ENCODE data around the gene PDE10A.

DNA sequence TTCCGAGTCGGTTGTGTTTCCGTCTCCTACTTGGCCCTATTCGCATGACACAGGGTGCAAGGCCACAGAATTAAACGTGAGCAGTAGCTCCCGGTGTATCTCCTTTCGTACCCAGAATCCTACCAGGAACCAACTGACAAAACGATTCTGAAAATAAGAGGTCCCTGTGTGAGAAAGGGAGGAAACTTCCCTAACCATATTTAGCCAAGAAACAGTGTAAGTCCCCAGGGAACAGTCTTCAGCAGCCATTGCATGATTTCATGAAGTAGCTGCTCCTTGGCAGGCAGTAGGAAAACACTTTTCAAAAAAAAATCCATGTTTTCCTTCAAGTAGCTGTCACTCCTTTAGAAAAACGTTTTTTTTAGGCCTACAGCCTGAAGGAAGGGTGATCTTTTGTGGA lies 46.9 kb downstream of the PDE10A start:
- TF ChIP-seq, protein P1, sequence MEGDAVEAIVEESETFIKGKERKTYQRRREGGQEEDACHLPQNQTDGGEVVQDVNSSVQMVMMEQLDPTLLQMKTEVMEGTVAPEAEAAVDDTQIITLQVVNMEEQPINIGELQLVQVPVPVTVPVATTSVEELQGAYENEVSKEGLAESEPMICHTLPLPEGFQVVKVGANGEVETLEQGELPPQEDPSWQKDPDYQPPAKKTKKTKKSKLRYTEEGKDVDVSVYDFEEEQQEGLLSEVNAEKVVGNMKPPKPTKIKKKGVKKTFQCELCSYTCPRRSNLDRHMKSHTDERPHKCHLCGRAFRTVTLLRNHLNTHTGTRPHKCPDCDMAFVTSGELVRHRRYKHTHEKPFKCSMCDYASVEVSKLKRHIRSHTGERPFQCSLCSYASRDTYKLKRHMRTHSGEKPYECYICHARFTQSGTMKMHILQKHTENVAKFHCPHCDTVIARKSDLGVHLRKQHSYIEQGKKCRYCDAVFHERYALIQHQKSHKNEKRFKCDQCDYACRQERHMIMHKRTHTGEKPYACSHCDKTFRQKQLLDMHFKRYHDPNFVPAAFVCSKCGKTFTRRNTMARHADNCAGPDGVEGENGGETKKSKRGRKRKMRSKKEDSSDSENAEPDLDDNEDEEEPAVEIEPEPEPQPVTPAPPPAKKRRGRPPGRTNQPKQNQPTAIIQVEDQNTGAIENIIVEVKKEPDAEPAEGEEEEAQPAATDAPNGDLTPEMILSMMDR (IDR thresholded peaks at IDR 0.05; ENCODE audit: insufficient read depth, low read length), result no peak
- TF ChIP-seq SPI1 (IDR thresholded peaks at IDR 0.05; ENCODE audit: borderline replicate concordance, low read depth), result no peak
- TF ChIP-seq, protein P2, sequence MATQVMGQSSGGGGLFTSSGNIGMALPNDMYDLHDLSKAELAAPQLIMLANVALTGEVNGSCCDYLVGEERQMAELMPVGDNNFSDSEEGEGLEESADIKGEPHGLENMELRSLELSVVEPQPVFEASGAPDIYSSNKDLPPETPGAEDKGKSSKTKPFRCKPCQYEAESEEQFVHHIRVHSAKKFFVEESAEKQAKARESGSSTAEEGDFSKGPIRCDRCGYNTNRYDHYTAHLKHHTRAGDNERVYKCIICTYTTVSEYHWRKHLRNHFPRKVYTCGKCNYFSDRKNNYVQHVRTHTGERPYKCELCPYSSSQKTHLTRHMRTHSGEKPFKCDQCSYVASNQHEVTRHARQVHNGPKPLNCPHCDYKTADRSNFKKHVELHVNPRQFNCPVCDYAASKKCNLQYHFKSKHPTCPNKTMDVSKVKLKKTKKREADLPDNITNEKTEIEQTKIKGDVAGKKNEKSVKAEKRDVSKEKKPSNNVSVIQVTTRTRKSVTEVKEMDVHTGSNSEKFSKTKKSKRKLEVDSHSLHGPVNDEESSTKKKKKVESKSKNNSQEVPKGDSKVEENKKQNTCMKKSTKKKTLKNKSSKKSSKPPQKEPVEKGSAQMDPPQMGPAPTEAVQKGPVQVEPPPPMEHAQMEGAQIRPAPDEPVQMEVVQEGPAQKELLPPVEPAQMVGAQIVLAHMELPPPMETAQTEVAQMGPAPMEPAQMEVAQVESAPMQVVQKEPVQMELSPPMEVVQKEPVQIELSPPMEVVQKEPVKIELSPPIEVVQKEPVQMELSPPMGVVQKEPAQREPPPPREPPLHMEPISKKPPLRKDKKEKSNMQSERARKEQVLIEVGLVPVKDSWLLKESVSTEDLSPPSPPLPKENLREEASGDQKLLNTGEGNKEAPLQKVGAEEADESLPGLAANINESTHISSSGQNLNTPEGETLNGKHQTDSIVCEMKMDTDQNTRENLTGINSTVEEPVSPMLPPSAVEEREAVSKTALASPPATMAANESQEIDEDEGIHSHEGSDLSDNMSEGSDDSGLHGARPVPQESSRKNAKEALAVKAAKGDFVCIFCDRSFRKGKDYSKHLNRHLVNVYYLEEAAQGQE (IDR thresholded peaks at IDR 0.05; ENCODE audit: insufficient replicate concordance, low read depth), result no peak
- TF ChIP-seq POLR2AphosphoS5 (IDR thresholded peaks at IDR 0.05; ENCODE audit: low read depth), result no peak

Data from HL-60 (cell line).